HL-60/S4 treated with retinoic acid at 250 ng/mL for 4 days and 3 days (cell line): ENCODE data around the gene CDH13.

Experiments used
- in situ Hi-C: fragments of 300-500 bp; cut with MboI; formaldehyde crosslinking; loops from 2 replicates; pipeline ENCODE4 v1.7.0; 2022; ENCODE audit warnings: low sequenced_read_pairs

Gene CDH13

GRCh38 chr16:83806731-83807130, 1180.0 kb downstream of the CDH13 start:
- in situ Hi-C loops: no loop called here

- in situ Hi-C loops: no loop called here
These were observed 1180.5 kb downstream of the CDH13 start for GRCh38 chr16:83807327-83807709.

DNA sequence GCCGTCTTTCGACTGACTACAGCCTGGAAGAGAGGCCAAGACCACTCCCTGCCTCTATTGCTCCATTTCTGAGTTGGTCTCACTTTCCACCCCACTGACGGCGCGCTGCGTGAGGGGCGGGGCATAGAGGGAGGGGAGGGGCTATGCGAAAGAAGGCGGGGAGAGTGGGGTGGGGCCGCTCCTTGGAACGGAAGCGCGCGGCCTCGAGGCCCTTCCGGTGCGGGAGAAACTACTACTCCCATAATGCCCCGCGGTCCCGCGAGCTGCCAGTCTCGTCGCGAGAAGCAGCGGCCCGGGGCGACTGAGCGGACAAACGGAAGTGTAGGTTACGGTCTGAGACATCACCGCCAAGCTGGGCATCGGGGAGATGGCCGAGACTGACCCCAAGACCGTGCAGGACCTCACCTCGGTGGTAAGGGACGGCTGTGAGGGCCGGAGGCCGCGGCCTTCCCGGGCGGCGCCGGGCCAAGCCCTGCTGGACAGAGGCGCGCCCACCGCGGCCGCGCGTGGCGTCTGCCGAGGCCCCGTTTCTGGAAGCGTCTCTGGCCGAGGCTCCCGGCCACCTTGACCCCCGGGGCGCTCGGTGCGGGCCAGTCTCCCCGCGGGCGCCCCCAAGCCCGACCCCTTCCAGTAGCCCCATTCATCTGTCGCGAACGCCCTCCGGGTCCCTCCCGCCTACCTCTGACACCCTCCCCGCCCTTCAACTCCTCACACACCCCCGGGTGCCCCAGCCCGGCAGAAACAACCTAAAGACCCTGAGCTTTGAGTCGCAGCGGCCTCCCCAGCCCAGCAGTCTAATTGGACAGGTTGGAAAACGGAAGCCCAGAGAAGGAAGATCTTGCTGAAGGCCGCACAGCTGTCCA, 1181.2 kb downstream of the CDH13 start, which contains the start of gene HSBP1:
Gene HSBP1, plus strand, starts transcription at position 269 of the 863 bp plus-strand sequence. Its CDS starts 99 bp downstream, at position 368.
- in situ Hi-C loops: no loop called here

- in situ Hi-C loops: no loop called here
These were observed 1181.8 kb downstream of the CDH13 start for GRCh38 chr16:83808573-83809014.

DNA sequence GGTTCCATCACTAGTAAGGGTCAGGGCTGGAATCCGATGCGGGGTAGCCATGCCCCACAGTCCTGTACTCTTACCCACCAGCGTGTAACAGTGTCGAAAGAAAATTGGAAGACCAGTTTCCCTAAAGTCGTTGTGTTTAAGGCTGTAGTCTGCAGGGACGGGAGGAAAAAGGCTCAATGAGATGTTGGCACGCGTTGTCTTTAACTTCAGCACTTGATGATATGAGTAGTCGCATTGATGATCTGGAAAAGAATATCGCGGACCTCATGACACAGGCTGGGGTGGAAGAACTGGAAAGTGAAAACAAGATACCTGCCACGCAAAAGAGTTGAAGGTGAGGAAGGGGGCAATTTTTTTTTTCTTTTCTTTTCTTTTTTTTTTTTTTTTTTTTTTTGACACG, 1182.3 kb downstream of the CDH13 start:
- in situ Hi-C loops: no loop called here

- in situ Hi-C loops: no loop called here
These were observed 1184.1 kb downstream of the CDH13 start for GRCh38 chr16:83810901-83811300.

GRCh38 chr16:83813823-83814658, 1187.3 kb downstream of the CDH13 start:
- in situ Hi-C loops: no loop called here

GRCh38 chr16:83814659-83814985, 1187.9 kb downstream of the CDH13 start:
- in situ Hi-C loops: no loop called here

DNA sequence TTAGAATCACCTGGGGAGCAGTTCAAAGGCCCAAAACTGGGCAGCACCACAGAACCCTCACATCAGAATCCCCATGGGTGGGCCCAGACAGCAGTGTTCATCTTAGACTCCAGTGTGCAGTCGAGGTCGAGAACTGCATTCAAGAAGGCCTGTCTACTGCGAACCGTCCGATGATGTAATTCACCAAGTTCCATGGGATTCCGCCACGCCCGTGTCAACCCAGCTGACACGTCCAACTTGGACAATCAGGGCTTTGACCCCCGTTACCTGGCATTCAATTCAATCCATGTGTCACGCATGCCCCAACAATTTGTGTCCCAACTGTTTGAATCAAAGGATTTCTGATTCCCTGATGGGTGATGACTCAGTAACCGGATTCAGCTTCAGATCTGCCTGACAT, 1190.3 kb downstream of the CDH13 start:
- in situ Hi-C loops: no loop called here

- in situ Hi-C loops: no loop called here
These were observed 1191.5 kb downstream of the CDH13 start for GRCh38 chr16:83818276-83818675.

GRCh38 chr16:83819361-83819760, 1192.6 kb downstream of the CDH13 start:
- in situ Hi-C loops: no loop called here

DNA sequence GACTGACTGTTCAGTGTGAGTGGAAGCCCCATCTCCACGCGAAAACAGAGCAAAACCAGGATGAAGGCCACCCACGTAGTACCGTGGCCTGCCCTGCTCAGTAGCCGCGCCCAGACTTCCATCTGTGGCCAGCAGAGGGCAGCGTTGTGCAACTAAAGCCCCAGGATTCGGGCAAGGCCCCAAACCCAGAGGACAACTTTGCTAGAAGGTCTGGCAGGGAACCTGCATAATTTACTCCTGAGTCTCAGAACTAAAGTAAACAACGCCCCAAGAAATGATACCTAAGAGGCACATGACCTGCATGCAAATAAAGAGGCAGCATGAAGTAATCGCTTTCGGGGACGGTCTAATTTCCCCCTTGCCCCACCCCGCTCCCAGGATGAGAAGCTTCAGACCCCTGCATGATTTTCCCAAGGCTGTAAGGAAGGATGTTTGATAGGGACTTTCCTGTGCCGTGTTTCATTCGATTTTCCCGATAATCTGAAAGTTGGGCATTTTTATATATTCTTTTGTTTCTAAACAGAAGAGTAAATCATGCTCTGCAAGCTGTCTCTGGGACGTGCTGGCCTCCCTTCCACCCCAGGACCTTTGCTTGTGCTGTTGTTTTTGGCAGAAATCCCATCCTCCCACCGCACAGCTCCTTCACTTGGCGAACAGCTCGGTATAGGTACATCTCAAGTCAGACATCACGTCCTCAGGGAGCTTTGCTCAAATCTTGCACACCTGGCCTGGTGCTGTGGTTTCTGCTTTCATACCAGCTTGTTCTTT, 1199.6 kb downstream of the CDH13 start:
- in situ Hi-C loops: no loop called here

DNA sequence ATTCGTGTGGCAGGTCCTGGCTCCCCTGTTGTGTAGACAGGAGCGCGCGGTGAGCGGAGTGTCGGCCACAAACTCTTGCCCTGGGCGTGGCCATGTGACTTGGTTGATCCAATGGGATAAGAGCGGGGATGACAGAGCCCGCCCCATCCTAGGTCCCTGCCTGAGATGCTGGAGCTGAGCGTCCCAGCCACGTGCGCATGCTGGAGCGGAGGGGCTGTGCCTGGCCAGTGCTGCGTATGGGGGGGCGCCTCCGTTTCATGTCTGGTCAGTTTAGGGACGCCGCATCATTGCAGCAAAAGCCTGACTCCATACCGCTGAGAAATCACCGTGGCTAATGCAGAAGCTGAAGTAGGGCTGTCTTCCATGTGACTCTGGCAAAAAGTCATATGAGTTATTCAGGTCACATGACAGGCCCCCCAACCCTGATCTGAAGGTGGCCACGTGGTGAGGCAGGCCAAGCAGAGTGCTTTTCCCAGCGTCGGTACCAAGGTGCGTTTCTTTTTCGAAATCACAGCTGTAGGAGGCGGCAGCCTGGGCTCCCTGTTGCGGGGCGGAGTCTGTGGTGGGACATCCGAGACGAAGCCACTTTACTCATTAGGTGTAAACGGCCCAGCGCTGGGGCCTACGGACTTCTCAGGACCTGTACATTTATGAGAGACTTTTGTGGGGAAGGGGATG, 1203.5 kb downstream of the CDH13 start:
- in situ Hi-C loops: no loop called here

GRCh38 chr16:83830769-83831455, 1204.1 kb downstream of the CDH13 start:
- in situ Hi-C loops: no loop called here

GRCh38 chr16:83831456-83831987, 1204.8 kb downstream of the CDH13 start:
- in situ Hi-C loops: no loop called here

DNA sequence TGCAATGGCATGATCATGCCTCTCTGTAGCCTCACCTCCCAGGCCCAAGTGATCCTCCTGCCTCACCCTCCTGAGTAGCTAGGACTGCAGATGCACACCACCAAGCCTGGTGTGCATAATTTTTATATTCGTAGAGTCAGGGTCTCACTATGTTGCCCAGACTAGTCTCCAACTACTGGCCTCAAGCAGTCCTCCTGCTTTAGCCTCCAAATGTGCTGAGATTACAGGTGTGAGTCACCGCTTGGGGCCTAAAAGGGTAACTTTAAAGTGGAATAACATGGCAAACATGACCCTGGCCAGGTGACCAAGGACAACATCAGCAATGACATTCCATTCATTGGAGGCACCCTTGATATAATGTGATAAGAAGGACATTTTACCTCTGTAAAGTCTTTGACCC, 1207.2 kb downstream of the CDH13 start:
- in situ Hi-C loops: no loop called here

- in situ Hi-C loops: no loop called here
These were observed 1209.1 kb downstream of the CDH13 start for GRCh38 chr16:83835586-83836566.

- in situ Hi-C loops: no loop called here
These were observed 1210.8 kb downstream of the CDH13 start for GRCh38 chr16:83837566-83837965.

DNA sequence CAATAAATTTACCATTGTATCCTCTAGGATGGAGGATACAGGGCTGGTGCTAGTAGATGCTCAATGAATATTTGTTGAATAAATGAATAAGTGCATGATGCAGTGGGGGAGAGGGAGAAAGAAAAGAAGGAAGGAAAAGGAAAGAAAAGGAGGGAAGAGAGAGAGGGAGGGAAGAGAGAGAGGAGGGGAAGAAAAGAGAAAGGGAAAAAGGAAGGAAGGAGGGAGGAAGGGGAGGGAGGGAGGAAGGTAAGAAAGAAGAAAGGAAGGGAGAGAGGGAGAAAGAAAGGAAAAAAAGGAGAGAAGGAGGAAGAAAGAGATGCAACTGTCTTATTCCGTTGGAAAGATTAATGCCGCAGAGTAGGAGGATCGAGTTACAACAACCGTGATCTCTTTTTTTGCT, 1211.4 kb downstream of the CDH13 start:
- in situ Hi-C loops: no loop called here
